Trophoblast cell (in vitro differentiated cells and primary cell): ENCODE results near the gene PRELP.

Experiments
- DNase-seq, 2 donors: peaks; one replicate each; pipeline ENCODE4 v3.0.0-alpha.2; 2016
- H2AFZ ChIP-seq: 2 replicates; pipeline ENCODE4 v1.6.1; 2013; ENCODE audit warnings: low read length, moderate library complexity, mild to moderate bottlenecking; ENCODE audit not compliant: insufficient read depth, poor library complexity
- H2AK5ac ChIP-seq: 2 replicates; pipeline ENCODE4 v1.6.1; 2013; ENCODE audit warnings: mild to moderate bottlenecking, low read length
- H2BK120ac ChIP-seq: 2 replicates; pipeline ENCODE4 v1.6.1; 2013; ENCODE audit warnings: low read length, mild to moderate bottlenecking, moderate library complexity; ENCODE audit not compliant: insufficient read depth, poor library complexity
- H2BK12ac ChIP-seq: 2 replicates; pipeline ENCODE4 v1.6.1; 2013; ENCODE audit warnings: mild to moderate bottlenecking, low read length, moderate library complexity
- H2BK5ac ChIP-seq: 2 replicates; pipeline ENCODE4 v1.6.1; 2013; ENCODE audit warnings: low read length, low read depth, moderate library complexity, mild to moderate bottlenecking; ENCODE audit not compliant: poor library complexity
- H3K14ac ChIP-seq: 2 replicates; pipeline ENCODE4 v1.6.1; 2013; ENCODE audit warnings: mild to moderate bottlenecking, low read length
- H3K18ac ChIP-seq: 2 replicates; pipeline ENCODE4 v1.6.1; 2013; ENCODE audit warnings: mild to moderate bottlenecking, low read length
- H3K23ac ChIP-seq: 2 replicates; pipeline ENCODE4 v1.6.1; 2013; ENCODE audit warnings: low read length
- H3K27ac ChIP-seq: 2 replicates; pipeline ENCODE4 v1.5.1; 2013; ENCODE audit warnings: low read depth, mild to moderate bottlenecking, inconsistent platforms, low read length, moderate library complexity
- H3K27me3 ChIP-seq: 2 replicates; pipeline ENCODE4 v1.6.1; 2013; ENCODE audit warnings: inconsistent platforms, mild to moderate bottlenecking, low read length, moderate library complexity; ENCODE audit not compliant: insufficient read depth
- H3K36me3 ChIP-seq, 2 experiments: 1 replicate in 1 of 2; 2 replicates in 1 of 2; pipeline ENCODE4 v1.6.1; 2013; ENCODE audit warnings: low read length in 2 of 2, mild to moderate bottlenecking in 2 of 2, moderate library complexity in 1 of 2; ENCODE audit not compliant: insufficient read depth in 2 of 2, control insufficient read depth in 1 of 2
- H3K4ac ChIP-seq: 2 replicates; pipeline ENCODE4 v1.6.1; 2013; ENCODE audit warnings: low read depth, mild to moderate bottlenecking, low read length, moderate library complexity
- H3K4me1 ChIP-seq, 2 experiments: 1 replicate in 1 of 2; 2 replicates in 1 of 2; pipeline ENCODE4 v1.6.1; 2013; ENCODE audit warnings: low read length in 2 of 2, mild to moderate bottlenecking in 2 of 2, moderate library complexity in 1 of 2; ENCODE audit not compliant: insufficient read depth in 2 of 2, control insufficient read depth in 1 of 2
- H3K4me2 ChIP-seq: 2 replicates; pipeline ENCODE4 v1.6.1; 2013; ENCODE audit warnings: inconsistent platforms, mild to moderate bottlenecking, low read length, moderate library complexity
- H3K4me3 ChIP-seq: 2 replicates; pipeline ENCODE4 v1.5.1; 2013; ENCODE audit warnings: mild to moderate bottlenecking, low read depth, low read length, inconsistent platforms
- H3K79me1 ChIP-seq: one replicate; pipeline ENCODE4 v1.6.1; 2013; ENCODE audit warnings: low read length
- H3K79me2 ChIP-seq: 2 replicates; pipeline ENCODE4 v1.6.1; 2013; ENCODE audit warnings: low read length, mild to moderate bottlenecking; ENCODE audit not compliant: control insufficient read depth, insufficient read depth, poor library complexity
- H3K9ac ChIP-seq: 2 replicates; pipeline ENCODE4 v1.6.1; 2013; ENCODE audit warnings: mild to moderate bottlenecking, low read length
- H3K9me3 ChIP-seq: 2 replicates; pipeline ENCODE4 v1.6.1; 2013; ENCODE audit warnings: low read depth, mild to moderate bottlenecking, control low read depth, inconsistent platforms, low read length; ENCODE audit not compliant: insufficient read depth
- H4K12ac ChIP-seq: 2 replicates; pipeline ENCODE4 v1.6.1; 2013; ENCODE audit warnings: low read depth, mild to moderate bottlenecking, low read length, moderate library complexity
- H4K8ac ChIP-seq: 2 replicates; pipeline ENCODE4 v1.6.1; 2013; ENCODE audit warnings: low read depth, mild to moderate bottlenecking, low read length, moderate library complexity
- H4K91ac ChIP-seq: one replicate; pipeline ENCODE4 v1.6.1; 2013; ENCODE audit warnings: low read depth, mild to moderate bottlenecking, low read length, moderate library complexity
- WGBS: extraction: QIAGEN DNeasy Blood & Tissue Kit; methylation state at CpG from one replicate; pipeline ENCODE4 v1.1.7; 2013; ENCODE audit warnings: missing lambda C conversion rate; ENCODE audit not compliant: insufficient read length, insufficient coverage; ENCODE audit errors: extremely low coverage; 5-methylcytosine and 5-hydroxymethylcytosine counted together

The PRELP gene

GRCh38 chr1:203536980-203537455, 61.4 kb downstream of the PRELP start:
- H2BK12ac ChIP-seq = peak overlapping the region; percentile 3
- H2AFZ ChIP-seq = no peak overlapping the region
- no peak overlapping the region for H3K4me2 ChIP-seq
- peak overlapping the region; percentile 69 for H3K27ac ChIP-seq
- no peaks in the 10 kb centered on the region for H3K79me2 ChIP-seq
- H2BK120ac ChIP-seq = peak overlapping the region; percentile 54
- H3K18ac ChIP-seq = no peak overlapping the region
- no peaks in the 10 kb centered on the region for H3K27me3 ChIP-seq
- no peak overlapping the region for H4K12ac ChIP-seq
- peak overlapping the region; percentile 76 for H4K91ac ChIP-seq
- peak overlapping the region; percentile 26 for H3K14ac ChIP-seq
- H3K9me3 ChIP-seq = peaks cover 2% of the 10 kb centered on the region
- WGBS = no CpG with 5 or more reads among the region's 3 CpGs
- no peak overlapping the region for H4K8ac ChIP-seq
- H3K4me3 ChIP-seq = no peak overlapping the region
- no peaks in the 10 kb centered on the region for H3K36me3 ChIP-seq
- H3K9ac ChIP-seq = no peak overlapping the region
- no peak overlapping the region for H3K4ac ChIP-seq
- peaks cover 27% of the 10 kb centered on the region for H3K79me1 ChIP-seq
- peaks cover 13 to 27% of the 10 kb centered on the region in 2 experiments for H3K4me1 ChIP-seq
- no peak overlapping the region for H3K23ac ChIP-seq
- H2AK5ac ChIP-seq = no peak overlapping the region
- peak; percentile 94 to 99 for DNase-seq
- H2BK5ac ChIP-seq = peak overlapping the region; percentile 77

GRCh38 chr1:203537806-203538464, 62.3 kb downstream of the PRELP start:
- H2AFZ ChIP-seq = no peak overlapping the region
- H2AK5ac ChIP-seq = peak overlapping the region; percentile 75
- H3K18ac ChIP-seq = no peak overlapping the region
- no peak overlapping the region for H4K8ac ChIP-seq
- H3K14ac ChIP-seq = no peak overlapping the region
- peaks cover 27% of the 10 kb centered on the region for H3K79me1 ChIP-seq
- peak overlapping the region; percentile 6 for H2BK120ac ChIP-seq
- H3K79me2 ChIP-seq = no peaks in the 10 kb centered on the region
- peak; percentile 82 to 92 for DNase-seq
- no CpG with 5 or more reads among the region's 5 CpGs for WGBS
- no peak overlapping the region for H3K4ac ChIP-seq
- H3K27me3 ChIP-seq = no peaks in the 10 kb centered on the region
- H3K9me3 ChIP-seq = peaks cover 2% of the 10 kb centered on the region
- H3K4me2 ChIP-seq = no peak overlapping the region
- peak overlapping the region; percentile 76 for H4K91ac ChIP-seq
- H3K36me3 ChIP-seq = no peaks in the 10 kb centered on the region
- no peak overlapping the region for H4K12ac ChIP-seq
- no peak overlapping the region for H3K4me3 ChIP-seq
- peaks cover 13 to 27% of the 10 kb centered on the region in 2 experiments for H3K4me1 ChIP-seq
- no peak overlapping the region for H3K23ac ChIP-seq
- peak overlapping the region; percentile 77 for H2BK5ac ChIP-seq
- no peak overlapping the region for H3K9ac ChIP-seq
- H2BK12ac ChIP-seq = peak overlapping the region; percentile 88
- H3K27ac ChIP-seq = peak overlapping the region; percentile 50

GRCh38 chr1:203538726-203539125, 63.1 kb downstream of the PRELP start:
- Histone ChIP-seq H2BK5ac (peak overlapping the region; percentile 61), H2BK120ac (peak overlapping the region; percentile 78), H3K23ac (no peak overlapping the region), H3K9me3 (peaks cover 2% of the 10 kb centered on the region), H2AK5ac (no peak overlapping the region), H4K12ac (no peak overlapping the region), H3K4me2 (no peak overlapping the region), H3K79me1 (peaks cover 25% of the 10 kb centered on the region), H3K4ac (no peak overlapping the region), H3K14ac (no peak overlapping the region), H3K9ac (no peak overlapping the region), H2BK12ac (peak overlapping the region; percentile 77), H3K27ac (no peak overlapping the region), H3K4me1 (peaks cover 10 to 25% of the 10 kb centered on the region in 2 experiments), H3K4me3 (no peak overlapping the region), H2AFZ (peak overlapping the region; percentile 66), H3K18ac (no peak overlapping the region), H3K79me2 (no peaks in the 10 kb centered on the region), H3K27me3 (no peaks in the 10 kb centered on the region), H4K8ac (no peak overlapping the region), H4K91ac (peak overlapping the region; percentile 55), H3K36me3 (no peaks in the 10 kb centered on the region)
- DNase-seq = no peak
- WGBS = no CpG with 5 or more reads among the region's 1 CpG

- peak in 1 of 2 donors; percentile 7 for DNase-seq
- Histone ChIP-seq H3K4me1 (peaks cover 6 to 23% of the 10 kb centered on the region in 2 experiments), H3K23ac (no peak overlapping the region), H3K79me1 (peaks cover 23% of the 10 kb centered on the region), H3K4me2 (no peak overlapping the region), H4K8ac (no peak overlapping the region), H3K14ac (no peak overlapping the region), H2AK5ac (no peak overlapping the region), H4K12ac (no peak overlapping the region), H2AFZ (no peak overlapping the region), H3K79me2 (no peaks in the 10 kb centered on the region), H3K9ac (no peak overlapping the region), H3K18ac (no peak overlapping the region), H2BK12ac (peak overlapping the region; percentile 15), H3K27ac (no peak overlapping the region), H2BK120ac (no peak overlapping the region), H3K4ac (no peak overlapping the region), H3K27me3 (no peaks in the 10 kb centered on the region), H3K4me3 (no peak overlapping the region), H3K36me3 (no peaks in the 10 kb centered on the region), H3K9me3 (peaks cover 2% of the 10 kb centered on the region), H4K91ac (no peak overlapping the region), H2BK5ac (no peak overlapping the region)
- WGBS = no CpG with 5 or more reads among the region's 5 CpGs
Measured at GRCh38 chr1:203539831-203540546, 64.4 kb downstream of the PRELP start.
